Uterus (tissue), 2 donors: ENCODE data around the gene CLK2.

ENCODE experiments used
- POLR2A ChIP-seq, 2 donors: fragments of 450-650 bp; IDR thresholded peaks; one replicate each; pipeline ENCODE4 v1.6.1; 2016; ENCODE audit warnings: antibody characterized with exemption in 2 of 2, mild to moderate bottlenecking in 1 of 2, moderate library complexity in 1 of 2
- TF ChIP-seq, protein P1 (sequence below), 4 experiments: fragments of 200-600 bp in 2 of 4; fragments of 450-650 bp in 2 of 4; sonication (generic) in 2 of 4; IDR thresholded peaks; one replicate each; pipeline ENCODE4 v1.5.1; 2016 to 2019; ENCODE audit warnings: antibody characterized with exemption in 4 of 4, mild to moderate bottlenecking in 2 of 4, moderate library complexity in 1 of 4

GRCh38 chr1:155309423-155310021 lies 36.2 kb upstream of the CLK2 start:
- TF ChIP-seq, protein P1, sequence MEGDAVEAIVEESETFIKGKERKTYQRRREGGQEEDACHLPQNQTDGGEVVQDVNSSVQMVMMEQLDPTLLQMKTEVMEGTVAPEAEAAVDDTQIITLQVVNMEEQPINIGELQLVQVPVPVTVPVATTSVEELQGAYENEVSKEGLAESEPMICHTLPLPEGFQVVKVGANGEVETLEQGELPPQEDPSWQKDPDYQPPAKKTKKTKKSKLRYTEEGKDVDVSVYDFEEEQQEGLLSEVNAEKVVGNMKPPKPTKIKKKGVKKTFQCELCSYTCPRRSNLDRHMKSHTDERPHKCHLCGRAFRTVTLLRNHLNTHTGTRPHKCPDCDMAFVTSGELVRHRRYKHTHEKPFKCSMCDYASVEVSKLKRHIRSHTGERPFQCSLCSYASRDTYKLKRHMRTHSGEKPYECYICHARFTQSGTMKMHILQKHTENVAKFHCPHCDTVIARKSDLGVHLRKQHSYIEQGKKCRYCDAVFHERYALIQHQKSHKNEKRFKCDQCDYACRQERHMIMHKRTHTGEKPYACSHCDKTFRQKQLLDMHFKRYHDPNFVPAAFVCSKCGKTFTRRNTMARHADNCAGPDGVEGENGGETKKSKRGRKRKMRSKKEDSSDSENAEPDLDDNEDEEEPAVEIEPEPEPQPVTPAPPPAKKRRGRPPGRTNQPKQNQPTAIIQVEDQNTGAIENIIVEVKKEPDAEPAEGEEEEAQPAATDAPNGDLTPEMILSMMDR (IDR thresholded peaks at IDR 0.05): no peak
- TF ChIP-seq POLR2A (IDR thresholded peaks at IDR 0.05): no peak
